GM12891 (cell line): ENCODE results near the gene C19orf73.

ENCODE experiments used
- POLR2A ChIP-seq: IDR thresholded peaks from 2 replicates; pipeline ENCODE4 v1.6.1; 2011; ENCODE audit warnings: low read depth, low read length, control low read depth
- SPI1 ChIP-seq: IDR thresholded peaks from 2 replicates; pipeline ENCODE4 v1.6.1; 2011; ENCODE audit warnings: low read depth, low read length, control low read depth
- TAF1 ChIP-seq: IDR thresholded peaks from 2 replicates; pipeline ENCODE4 v1.6.1; 2011; ENCODE audit warnings: low read depth, low read length, control low read depth

GRCh38 chr19:49161987-49162386 lies 43.0 kb upstream of the C19orf73 start:
- TF ChIP-seq TAF1 (no peak), SPI1 (no peak), POLR2A (no peak)
